GM18870 (cell line): ENCODE results near the gene CDYL2.
"Not testable (repeated sequence)": the region's sequence is repeated elsewhere in the genome, so short reads cannot be mapped to it uniquely, and the experiment has no call there.

ENCODE experiments used
- ATAC-seq: cut with Tn5 transposase; IDR thresholded peaks from one replicate; pipeline ENCODE4 v1.9.1; 2021; ENCODE audit warnings: moderate library complexity; ENCODE audit not compliant: unreplicated experiment

The CDYL2 gene, protein sequence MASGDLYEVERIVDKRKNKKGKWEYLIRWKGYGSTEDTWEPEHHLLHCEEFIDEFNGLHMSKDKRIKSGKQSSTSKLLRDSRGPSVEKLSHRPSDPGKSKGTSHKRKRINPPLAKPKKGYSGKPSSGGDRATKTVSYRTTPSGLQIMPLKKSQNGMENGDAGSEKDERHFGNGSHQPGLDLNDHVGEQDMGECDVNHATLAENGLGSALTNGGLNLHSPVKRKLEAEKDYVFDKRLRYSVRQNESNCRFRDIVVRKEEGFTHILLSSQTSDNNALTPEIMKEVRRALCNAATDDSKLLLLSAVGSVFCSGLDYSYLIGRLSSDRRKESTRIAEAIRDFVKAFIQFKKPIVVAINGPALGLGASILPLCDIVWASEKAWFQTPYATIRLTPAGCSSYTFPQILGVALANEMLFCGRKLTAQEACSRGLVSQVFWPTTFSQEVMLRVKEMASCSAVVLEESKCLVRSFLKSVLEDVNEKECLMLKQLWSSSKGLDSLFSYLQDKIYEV

DNA sequence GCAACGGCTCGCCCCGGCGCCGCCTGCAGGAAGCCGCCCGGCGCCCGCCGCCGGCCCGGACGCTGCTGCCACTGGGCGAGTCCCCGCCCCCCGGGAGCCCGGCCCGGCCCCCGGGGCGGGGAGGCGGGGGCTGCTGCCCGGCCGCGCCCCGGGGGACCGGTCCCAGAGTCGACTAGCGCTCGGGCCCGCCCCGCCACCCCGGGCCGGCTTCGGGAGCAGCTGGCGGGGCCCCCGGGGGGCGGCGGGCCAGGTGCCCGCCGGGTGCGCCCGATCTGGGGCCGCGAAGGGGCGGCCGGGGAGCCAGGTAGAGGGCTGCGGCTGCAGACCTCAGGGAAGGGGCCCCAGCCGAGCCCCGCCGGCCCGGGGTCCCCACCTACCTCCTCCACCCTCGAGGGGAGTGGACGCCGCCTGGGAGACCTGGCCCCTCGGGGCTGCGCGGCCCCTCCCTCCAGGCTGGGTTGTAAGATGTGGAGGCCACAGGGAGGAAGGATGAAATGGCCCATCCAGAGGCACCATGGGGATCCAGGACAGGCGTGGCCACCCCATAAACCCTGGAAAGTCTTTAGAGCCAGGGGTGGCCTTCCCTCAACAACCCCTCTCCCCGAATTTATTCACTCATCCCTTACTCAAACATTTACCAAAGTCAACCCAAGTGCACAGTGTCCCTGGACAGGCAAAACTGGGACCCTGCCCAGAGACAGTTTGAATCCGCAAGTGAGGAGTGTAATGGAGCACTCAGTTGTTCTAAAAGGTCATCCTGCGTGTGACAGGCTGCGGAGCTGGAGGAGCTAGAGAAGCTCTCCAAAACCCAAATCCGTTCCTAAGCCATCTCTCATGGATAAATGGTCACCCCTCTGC lies at the start of gene CDYL2:
Gene CDYL2 (minus strand): TSS at position 73 of the 858 bp plus-strand sequence. CDS start 425 bp downstream, outside the sequence.
- no peak for ATAC-seq

DNA sequence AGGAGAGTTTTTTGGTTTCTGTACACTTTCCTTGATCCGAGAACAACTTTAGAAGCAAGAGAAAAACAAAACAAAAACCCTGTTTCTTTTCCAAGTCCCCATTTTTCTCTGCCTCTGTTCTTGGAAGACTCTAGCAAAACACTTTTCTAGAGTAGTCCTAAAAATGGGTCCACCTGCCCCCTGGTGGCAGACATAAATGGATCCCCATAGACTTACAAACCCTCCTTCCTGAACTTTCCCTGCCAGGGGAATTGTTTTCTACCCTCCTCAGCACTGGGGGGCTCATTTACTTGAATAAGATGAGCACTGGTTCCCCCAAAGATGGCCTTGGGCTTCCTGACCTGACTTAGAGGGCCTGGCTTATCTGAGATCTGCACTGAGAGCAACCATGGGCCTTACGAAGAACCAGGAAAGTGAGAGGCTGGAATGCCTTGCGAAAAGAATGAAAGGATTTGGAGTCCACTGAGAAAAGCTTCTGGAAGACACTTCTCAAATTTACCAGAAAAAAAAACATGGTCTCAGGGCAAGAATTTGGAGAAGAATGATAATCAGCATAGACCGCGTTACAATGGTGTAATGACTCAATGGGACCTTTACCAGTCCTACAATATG lies 48.0 kb upstream of the CDYL2 start:
- no peak for ATAC-seq

DNA sequence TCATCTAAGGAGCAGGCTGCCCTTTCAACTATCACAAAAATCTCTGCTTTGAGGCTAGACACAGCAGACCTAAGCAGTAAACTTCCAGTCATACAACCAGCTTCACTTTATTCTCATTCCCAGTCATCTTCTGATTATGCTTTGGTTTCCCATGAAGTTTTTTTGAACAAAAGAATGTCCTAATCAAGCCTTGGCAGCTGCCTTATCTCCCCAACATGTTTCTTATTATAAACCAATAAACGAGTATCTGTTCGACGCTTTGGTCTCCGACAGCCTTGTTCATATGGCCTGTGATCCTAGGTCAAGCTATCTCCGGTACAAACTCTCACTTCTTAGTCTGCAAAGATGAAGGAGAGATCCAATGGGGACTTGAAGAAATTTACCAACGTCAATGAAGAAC lies 47.4 kb upstream of the CDYL2 start:
- no peak for ATAC-seq

DNA sequence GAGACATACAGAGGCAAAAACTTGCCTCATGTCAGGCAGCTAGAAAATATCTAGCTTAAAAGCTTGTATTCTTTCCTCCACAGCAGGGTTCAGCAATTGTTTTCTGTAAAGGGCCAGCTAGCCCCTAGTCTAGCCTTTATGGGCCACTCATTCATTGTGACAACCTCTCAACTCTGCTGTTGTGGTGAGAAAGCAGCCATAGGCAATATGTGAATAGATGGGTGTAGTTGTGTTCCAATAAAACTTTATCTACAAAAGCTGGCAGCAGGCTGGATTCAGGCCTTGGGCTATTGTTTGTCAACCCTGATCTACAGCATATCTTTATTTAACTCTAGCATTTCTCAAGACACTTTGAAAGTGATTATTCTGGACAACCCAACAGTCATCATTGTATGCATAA lies 46.4 kb upstream of the CDYL2 start:
- no peak for ATAC-seq

DNA sequence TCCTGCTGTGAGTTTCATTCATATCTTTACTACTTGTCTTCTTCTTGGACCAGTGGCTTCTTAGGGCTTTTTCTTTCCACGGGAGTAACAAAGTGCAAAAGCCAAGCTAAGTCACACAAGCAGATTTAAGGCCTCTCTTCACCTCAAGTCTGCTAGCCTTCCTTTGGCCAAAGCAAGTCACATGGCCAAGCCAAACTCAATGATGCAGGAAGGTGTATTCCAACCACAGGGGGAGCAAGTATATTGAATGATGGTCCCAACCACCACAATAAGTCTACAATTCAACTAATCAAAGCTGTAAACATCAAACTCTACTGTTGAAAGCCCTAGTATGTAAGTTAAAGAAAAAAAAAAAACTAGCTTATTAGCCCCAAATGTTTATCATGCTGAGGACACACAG lies 44.5 kb upstream of the CDYL2 start:
- ATAC-seq = no peak

DNA sequence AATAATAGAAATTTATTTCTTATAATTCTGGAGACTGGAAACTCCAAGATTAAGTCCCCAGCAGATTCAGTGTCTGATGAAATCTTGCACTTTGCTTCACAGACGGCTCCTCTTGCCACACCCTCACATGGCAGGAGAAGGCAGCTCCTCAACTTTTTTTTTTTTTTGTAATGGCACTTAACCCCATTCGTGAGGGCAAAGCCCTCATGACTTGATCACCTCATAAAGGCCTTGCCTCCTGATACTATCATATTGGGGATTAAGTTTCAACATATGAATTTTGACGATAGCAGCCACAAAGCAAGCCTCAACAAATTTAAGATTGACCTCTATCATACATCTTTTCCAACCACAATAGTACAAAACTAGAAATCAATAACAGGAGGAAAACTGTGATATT lies 42.3 kb upstream of the CDYL2 start:
- ATAC-seq = no peak

DNA sequence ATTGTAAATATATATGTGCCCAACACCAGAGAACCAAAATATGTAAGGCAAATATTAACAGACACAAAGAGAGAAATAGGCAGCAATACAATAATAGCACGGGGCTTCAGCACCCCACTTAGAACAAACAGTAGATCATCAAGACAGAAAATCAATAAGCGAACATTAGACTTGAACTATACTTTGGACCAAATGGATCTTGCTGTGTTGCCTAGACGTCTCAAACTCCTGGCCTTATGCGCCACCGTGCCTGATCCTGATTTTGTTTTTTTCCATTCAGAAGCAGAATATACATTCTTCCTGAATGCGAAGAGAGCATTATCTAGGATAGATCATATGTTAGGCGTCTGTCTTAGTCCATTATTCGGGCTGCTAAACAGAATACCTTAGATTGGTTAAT lies 41.9 kb upstream of the CDYL2 start:
- no peak for ATAC-seq

DNA sequence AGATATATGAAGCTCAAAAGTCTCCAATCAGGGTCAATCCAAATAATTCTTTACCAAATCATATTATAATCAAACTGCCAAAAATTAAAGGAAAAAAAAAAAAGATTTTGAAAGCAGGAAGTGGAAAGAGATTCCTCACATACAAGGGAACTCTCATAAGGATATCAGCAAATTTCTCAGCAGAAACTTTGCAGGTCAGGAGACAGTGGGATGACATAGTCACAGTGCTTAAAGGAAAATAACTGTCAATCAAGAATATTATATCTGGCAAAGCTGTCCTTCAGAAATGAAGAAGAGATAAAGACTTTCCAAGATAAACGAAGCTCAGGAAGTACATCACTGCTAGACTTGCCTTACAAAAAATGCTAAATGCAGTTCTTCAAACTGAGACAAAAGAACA lies 40.0 kb upstream of the CDYL2 start:
- ATAC-seq = no peak

DNA sequence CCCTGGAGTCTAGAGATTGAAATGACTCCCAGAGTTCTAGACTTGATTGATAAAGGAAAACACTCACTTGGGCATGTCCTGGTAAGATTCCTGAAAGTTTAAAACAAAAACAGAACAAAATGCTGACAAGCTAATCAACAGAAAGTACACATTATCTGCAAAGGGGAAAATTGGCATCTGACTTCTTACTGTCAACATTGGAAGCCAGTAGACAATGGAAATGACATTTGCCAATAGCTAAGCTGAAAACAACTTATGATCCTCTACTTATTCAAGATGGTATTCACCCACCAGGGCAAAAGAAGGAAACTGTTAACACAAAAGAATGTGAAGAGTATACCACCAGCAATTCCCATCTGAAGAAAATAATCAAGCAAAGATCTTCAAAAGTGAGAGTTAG lies 36.8 kb upstream of the CDYL2 start:
- no peak for ATAC-seq

DNA sequence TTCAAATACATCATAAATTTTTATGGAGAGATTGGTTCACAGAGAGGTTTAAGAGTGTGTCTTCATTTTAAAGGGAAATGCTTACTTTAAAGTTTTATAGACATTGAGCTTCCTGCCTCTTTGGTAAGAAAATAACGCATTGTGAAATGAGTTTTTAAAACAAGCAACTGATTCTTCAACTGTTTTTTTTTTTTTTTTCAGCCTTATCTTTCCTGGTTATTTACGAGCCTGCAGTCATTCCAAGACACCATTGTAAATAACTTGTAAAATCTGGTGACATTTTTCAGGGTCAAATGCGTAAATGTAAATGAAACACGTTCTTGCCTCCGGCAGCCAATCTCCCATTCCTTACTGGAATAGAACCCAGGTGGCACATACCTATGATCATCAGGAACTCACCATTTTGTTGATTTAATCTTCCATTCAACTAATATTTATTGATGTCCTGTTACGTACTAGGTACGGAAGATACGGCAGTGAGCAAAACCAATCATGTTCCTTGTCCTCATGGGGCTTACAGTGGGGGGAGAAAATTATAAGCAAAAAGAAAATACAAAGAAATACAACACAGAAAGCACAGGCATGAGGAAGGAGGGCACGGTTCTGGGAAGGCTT lies 33.2 kb upstream of the CDYL2 start:
- ATAC-seq = no peak

DNA sequence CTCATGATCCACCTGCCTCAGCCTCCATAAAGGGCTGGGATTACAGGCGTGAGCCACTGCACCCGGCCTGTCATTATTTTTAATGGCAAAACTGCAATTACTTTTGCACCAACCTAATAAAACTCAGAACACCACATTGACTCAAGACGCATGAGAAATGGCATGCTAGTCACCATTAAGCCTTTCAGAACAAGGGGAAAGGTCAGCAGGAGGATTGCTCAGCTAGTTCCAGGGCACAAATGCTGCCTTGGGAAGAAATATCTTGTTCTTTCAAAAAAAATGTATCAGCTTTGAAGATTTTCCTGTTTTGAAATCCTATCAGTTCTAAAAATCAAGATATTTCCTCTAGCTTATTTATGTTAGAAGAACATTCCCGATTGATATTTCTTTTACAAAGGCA lies 32.4 kb upstream of the CDYL2 start:
- no peak for ATAC-seq

DNA sequence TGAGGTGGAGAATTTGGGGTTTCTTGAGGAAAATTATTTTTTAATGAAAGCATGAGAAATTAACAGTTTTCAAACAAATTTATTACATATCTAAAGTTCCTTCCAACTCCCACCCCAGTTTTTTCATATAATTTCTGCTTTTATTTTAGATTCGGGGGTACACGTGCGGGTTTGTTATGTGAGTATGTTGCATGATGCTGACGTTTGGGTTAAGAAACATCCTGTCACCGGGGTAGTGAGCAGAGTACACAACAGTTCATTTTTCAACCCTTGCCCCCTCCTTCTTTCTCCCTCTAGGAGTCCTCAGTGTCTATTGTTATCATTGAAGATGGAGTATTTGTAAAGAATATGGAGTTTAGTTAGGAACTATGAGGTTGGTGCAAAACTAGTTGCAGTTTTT lies 31.8 kb upstream of the CDYL2 start:
- no peak for ATAC-seq

DNA sequence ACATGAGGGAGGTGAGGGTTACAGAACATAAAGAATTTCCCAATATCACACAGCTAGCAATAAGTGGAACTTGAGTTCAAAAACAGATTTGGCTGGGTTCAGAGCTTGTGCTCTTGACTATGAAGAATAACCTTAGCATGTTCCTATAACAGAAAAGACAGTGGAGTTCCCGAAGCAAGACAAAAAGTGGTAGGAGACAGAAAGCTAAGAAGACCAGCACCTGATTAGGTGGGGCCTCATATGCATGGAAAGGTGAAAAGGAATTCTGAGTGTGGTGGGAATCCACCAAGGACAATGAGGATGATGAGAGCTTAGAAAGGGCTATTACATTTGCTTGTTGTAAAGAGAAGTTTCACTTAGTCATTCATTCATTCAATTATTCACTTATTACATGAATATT lies 26.6 kb upstream of the CDYL2 start:
- no peak for ATAC-seq

DNA sequence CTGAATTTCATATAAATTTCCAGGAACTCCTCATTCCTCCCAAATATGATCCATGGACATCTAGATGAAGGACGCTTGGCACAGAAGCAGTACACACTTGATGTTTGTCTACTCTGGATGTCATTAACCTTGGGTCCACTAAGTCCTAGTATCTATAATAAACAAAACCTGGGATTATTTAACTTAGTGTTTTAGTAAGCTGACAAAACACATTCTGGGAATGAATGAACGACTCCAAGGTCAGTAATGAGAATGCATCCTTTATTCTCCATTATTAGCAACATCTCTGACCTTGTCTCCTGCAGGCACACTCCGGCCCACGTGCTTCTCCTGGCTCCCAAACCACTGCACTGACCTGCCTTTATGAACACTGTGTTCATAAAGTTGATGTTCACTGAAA lies 24.1 kb upstream of the CDYL2 start:
- ATAC-seq = no peak

DNA sequence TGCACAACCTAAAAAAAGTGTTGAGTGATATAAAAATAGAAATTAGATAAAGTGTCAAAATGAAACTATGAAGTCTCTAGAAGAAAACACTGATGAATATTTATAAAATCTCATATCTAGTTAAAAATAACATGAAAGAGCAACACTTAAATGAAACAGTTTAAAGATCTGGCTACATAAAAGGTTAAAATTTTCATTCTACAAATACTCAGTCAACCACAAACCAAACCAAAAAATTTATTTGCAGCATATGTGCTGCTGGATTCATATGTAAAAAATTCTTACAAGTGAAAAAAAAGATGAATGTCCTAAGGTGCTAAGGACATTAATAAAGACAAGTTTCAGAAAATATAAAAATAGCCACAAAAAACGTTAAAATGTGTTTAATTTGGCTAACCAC lies 22.6 kb upstream of the CDYL2 start:
- ATAC-seq = no peak

DNA sequence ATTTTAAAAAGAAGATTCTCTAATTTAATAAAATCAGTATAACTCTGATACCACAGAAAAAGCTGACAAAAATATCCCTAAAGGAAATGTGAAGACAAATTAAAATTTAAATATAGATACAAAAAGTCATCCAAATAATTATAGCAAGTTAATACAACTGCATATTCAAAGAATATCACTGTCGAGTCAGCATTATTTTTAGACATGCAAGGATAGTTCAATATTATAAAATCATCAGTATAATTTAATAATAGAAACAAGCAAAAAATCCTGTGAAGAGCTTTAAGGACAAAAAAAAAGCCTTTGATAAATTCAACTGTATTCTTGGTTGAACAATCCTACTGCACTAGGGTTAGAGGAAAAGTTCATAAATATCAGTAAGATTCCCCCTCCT lies 21.0 kb upstream of the CDYL2 start:
- no peak for ATAC-seq

DNA sequence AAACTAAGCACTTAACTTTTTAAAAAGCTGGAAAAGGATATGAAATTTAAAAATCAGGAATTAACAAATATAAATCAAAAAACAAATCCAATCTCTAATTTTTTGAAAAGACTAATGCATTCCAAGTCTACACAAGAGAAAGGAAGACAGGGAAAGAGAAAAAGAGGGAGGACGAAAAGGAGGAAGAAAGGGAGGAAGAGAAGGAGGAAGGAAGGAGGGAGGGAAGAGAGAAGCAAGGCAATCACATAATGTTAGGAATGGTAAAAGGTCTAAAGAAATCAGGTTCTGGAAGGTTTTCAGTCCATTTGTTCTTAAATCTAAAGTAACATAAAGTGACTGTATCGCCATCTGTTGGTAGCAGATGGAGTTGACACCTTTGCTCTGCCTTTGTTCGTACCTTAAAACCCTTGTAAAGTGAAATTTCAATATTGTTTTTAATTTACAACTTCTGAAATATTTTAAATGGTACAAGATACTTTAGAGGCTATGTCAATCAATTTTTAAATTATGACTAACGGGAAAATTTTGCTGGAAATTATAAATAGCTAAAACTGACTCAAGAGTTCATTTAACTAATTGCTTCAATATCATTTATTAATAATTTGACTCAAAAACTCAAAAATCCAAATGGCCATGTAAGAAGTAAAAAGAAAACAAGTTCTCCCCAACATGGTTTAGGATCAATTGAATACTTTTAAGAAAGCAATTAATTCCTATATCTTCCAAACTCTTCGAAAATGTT lies 20.4 kb upstream of the CDYL2 start:
- ATAC-seq = no peak

DNA sequence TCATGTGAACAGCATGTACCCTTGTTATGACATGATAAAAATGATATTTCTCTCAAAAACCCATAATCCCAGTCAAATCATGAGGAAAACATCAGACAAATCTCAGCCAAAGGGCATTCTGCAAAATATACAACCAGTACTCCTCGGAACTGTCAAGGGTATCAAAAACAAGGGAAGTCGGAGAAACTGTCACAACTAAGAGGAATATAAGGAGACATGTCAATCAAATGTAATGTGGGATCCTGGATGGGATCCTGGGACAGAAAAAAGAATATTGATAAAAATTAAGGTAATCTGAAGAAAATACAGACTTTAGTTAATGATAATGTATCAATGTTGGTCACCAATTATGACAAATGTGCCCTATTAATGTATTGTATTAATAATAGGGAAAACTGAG lies 15.6 kb upstream of the CDYL2 start:
- ATAC-seq = no peak

DNA sequence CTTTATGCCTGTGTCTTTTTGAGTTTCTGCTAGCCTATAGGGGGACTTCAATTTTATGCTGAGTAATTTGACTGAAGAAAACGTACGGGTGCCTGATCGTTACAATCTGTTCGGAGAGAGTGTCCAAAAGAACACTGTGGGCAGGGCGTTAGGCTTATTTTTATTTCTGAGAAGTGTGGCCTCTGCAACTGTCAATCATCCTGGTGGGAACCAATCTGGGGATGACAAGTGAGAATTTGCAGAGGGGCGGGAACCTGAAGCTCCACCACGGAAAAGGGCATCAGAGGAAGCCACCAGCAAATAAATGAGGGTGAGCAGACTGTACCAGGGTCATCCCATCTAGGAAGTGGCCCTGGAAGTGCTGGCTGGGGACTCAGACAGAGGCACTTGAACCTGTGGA lies 12.0 kb upstream of the CDYL2 start:
- ATAC-seq = no peak

DNA sequence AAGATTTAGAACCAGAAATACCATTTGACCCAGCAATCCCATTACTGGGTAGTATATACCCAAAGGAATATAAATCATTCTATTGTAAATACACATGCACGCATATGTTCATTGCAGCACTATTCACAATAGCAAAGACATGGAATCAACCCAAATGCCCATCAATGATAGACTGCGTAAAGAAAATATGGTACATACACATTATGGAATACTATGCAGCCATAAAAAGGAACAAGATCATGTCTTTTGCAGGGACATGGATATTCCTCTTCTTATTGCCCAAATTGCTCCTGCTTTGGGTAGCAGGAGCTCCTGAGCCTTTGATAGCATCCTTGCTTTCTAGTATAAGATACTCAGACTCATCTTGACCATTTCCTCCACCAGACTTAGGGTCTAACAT lies 10.9 kb upstream of the CDYL2 start:
- not testable (repeated sequence) for ATAC-seq

DNA sequence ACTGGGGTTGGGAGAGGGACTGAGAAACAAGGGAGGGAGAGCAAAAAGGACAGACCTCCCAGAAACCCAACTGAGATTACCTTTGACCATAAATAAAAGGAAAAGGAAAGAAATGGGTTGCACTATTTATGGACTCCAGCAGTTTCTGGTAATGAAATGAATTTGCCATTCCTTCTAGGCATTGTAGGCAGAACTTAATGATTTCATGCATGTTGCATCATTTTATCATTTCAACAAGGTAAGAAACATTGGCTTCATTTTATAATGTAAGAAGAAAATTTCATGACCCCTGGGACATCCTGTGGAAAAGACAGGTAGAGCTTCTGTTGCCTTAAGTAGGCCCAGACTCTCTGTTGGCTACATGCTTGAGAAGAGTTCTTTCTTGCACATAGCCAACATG lies 8.2 kb upstream of the CDYL2 start:
- no peak for ATAC-seq
